Left forelimb (tissue), 1 donor: ENCODE data around the gene PRKCE.

ENCODE experiments used
- DNase-seq: peaks from one replicate; pipeline ENCODE4 v3.0.0-alpha.2; 2018; ENCODE audit warnings: low spot score

PRKCE gene

GRCh38 chr2:46147626-46148368 lies 496.3 kb downstream of the PRKCE start:
- DNase-seq, result peak; percentile 41

- no peak for DNase-seq
These were observed 496.9 kb downstream of the PRKCE start for GRCh38 chr2:46148369-46148736.

GRCh38 chr2:46150445-46150955 lies 499.0 kb downstream of the PRKCE start:
- no peak for DNase-seq

GRCh38 chr2:46151577-46151976 lies 500.1 kb downstream of the PRKCE start:
- DNase-seq, result peak; percentile 14

GRCh38 chr2:46153996-46154753 lies 502.7 kb downstream of the PRKCE start:
- no peak for DNase-seq

- DNase-seq, result no peak
These were observed 505.8 kb downstream of the PRKCE start for GRCh38 chr2:46157072-46157965.

GRCh38 chr2:46157966-46158310 lies 506.5 kb downstream of the PRKCE start:
- DNase-seq, result no peak

GRCh38 chr2:46158661-46159060 lies 507.2 kb downstream of the PRKCE start:
- no peak for DNase-seq

- DNase-seq, result peak; percentile 25
These were observed 508.9 kb downstream of the PRKCE start for GRCh38 chr2:46160326-46160725.

- peak; percentile 45 for DNase-seq
These were observed 509.8 kb downstream of the PRKCE start for GRCh38 chr2:46161315-46161714.

- peak; percentile 54 for DNase-seq
These were observed 510.4 kb downstream of the PRKCE start for GRCh38 chr2:46161911-46162310.

GRCh38 chr2:46162329-46163097 lies 511.0 kb downstream of the PRKCE start:
- peak; percentile 56 for DNase-seq

GRCh38 chr2:46163098-46163430 lies 511.6 kb downstream of the PRKCE start:
- peak; percentile 47 for DNase-seq

GRCh38 chr2:46163804-46164528 lies 512.5 kb downstream of the PRKCE start:
- DNase-seq, result peak; percentile 3

- peak; percentile 66 for DNase-seq
These were observed 513.2 kb downstream of the PRKCE start for GRCh38 chr2:46164529-46165301.

- DNase-seq, result no peak
These were observed 514.4 kb downstream of the PRKCE start for GRCh38 chr2:46165916-46166315.

- DNase-seq, result no peak
These were observed 515.9 kb downstream of the PRKCE start for GRCh38 chr2:46167406-46167805.

- no peak for DNase-seq
These were observed 516.4 kb downstream of the PRKCE start for GRCh38 chr2:46167924-46168323.

- no peak for DNase-seq
These were observed 518.0 kb downstream of the PRKCE start for GRCh38 chr2:46169467-46169866.

- peak; percentile 8 for DNase-seq
These were observed 518.6 kb downstream of the PRKCE start for GRCh38 chr2:46170026-46170425.
